ENCODE data around the gene EFCAB6.

Gene EFCAB6

GRCh38 chr22:43714104-43714503 lies 98.0 kb downstream of the EFCAB6 start:
- peaks cover 2% of the 10 kb centered on the region for H3K36me3 ChIP-seq (ENCODE audit: control insufficient read depth, insufficient read depth, low read length, severe bottlenecking)
- no peak for DNase-seq (ENCODE audit: low read depth)

GRCh38 chr22:43711681-43712080 lies 100.4 kb downstream of the EFCAB6 start:
- Histone ChIP-seq H3K36me3 (ENCODE audit: control insufficient read depth, insufficient read depth, low read length, severe bottlenecking) (peaks cover 2% of the 10 kb centered on the region), H3K9ac (ENCODE audit: low read length) (no peak overlapping the region), H3K4me3 (ENCODE audit: low read length) (no peak overlapping the region), H3K4me1 (ENCODE audit: control insufficient read depth, insufficient read depth, low read length) (no peaks in the 10 kb centered on the region), H3K9me3 (ENCODE audit: control insufficient read depth, low read length) (no peaks in the 10 kb centered on the region), H3K27me3 (replicated peaks; ENCODE audit: control insufficient read depth, insufficient read depth, low read length) (no peaks in the 10 kb centered on the region)
- DNase-seq (ENCODE audit: low read depth), result no peak

More at GRCh38 chr22:43714104-43714503, 98.0 kb downstream of the EFCAB6 start:
- Histone ChIP-seq H3K27me3 (replicated peaks; ENCODE audit: control insufficient read depth, insufficient read depth, low read length) (no peaks in the 10 kb centered on the region), H3K4me3 (ENCODE audit: low read length) (no peak overlapping the region), H3K9ac (ENCODE audit: low read length) (no peak overlapping the region), H3K4me1 (ENCODE audit: control insufficient read depth, insufficient read depth, low read length) (no peaks in the 10 kb centered on the region), H3K9me3 (ENCODE audit: control insufficient read depth, low read length) (no peaks in the 10 kb centered on the region)

- H3K4me3 ChIP-seq (ENCODE audit: low read length), result no peak overlapping the region
- no peaks in the 10 kb centered on the region for H3K36me3 ChIP-seq (ENCODE audit: control insufficient read depth, insufficient read depth, low read length, severe bottlenecking)
Measured at GRCh38 chr22:43707648-43708047, 104.5 kb downstream of the EFCAB6 start.

GRCh38 chr22:43706571-43707328 lies 105.4 kb downstream of the EFCAB6 start:
- Histone ChIP-seq H3K4me3 (ENCODE audit: low read length) (no peak overlapping the region), H3K27me3 (replicated peaks; ENCODE audit: control insufficient read depth, insufficient read depth, low read length) (no peaks in the 10 kb centered on the region), H3K4me1 (ENCODE audit: control insufficient read depth, insufficient read depth, low read length) (no peaks in the 10 kb centered on the region), H3K36me3 (ENCODE audit: control insufficient read depth, insufficient read depth, low read length, severe bottlenecking) (no peaks in the 10 kb centered on the region), H3K9ac (ENCODE audit: low read length) (no peak overlapping the region), H3K9me3 (ENCODE audit: control insufficient read depth, low read length) (peaks cover 13% of the 10 kb centered on the region)
- DNase-seq (ENCODE audit: low read depth), result no peak

More at GRCh38 chr22:43707648-43708047, 104.5 kb downstream of the EFCAB6 start:
- Histone ChIP-seq H3K27me3 (replicated peaks; ENCODE audit: control insufficient read depth, insufficient read depth, low read length) (no peaks in the 10 kb centered on the region), H3K4me1 (ENCODE audit: control insufficient read depth, insufficient read depth, low read length) (no peaks in the 10 kb centered on the region), H3K9ac (ENCODE audit: low read length) (no peak overlapping the region), H3K9me3 (ENCODE audit: control insufficient read depth, low read length) (peaks cover 13% of the 10 kb centered on the region)
- peak; percentile 7 for DNase-seq (ENCODE audit: low read depth)

- no peaks in the 10 kb centered on the region for H3K4me1 ChIP-seq (ENCODE audit: control insufficient read depth, insufficient read depth, low read length)
- no peaks in the 10 kb centered on the region for H3K27me3 ChIP-seq (replicated peaks; ENCODE audit: control insufficient read depth, insufficient read depth, low read length)
- H3K9me3 ChIP-seq (ENCODE audit: control insufficient read depth, low read length), result peaks cover 13% of the 10 kb centered on the region
- no peak overlapping the region for H3K4me3 ChIP-seq (ENCODE audit: low read length)
- DNase-seq (ENCODE audit: low read depth), result no peak
- no peaks in the 10 kb centered on the region for H3K36me3 ChIP-seq (ENCODE audit: control insufficient read depth, insufficient read depth, low read length, severe bottlenecking)
- no peak overlapping the region for H3K9ac ChIP-seq (ENCODE audit: low read length)
Measured at GRCh38 chr22:43706151-43706550, 106.0 kb downstream of the EFCAB6 start.

GRCh38 chr22:43704051-43704450 lies 108.1 kb downstream of the EFCAB6 start:
- no peaks in the 10 kb centered on the region for H3K36me3 ChIP-seq (ENCODE audit: control insufficient read depth, insufficient read depth, low read length, severe bottlenecking)

GRCh38 chr22:43698403-43698802 lies 113.7 kb downstream of the EFCAB6 start:
- Histone ChIP-seq H3K9me3 (ENCODE audit: control insufficient read depth, low read length) (no peaks in the 10 kb centered on the region), H3K36me3 (ENCODE audit: control insufficient read depth, insufficient read depth, low read length, severe bottlenecking) (no peaks in the 10 kb centered on the region), H3K27me3 (replicated peaks; ENCODE audit: control insufficient read depth, insufficient read depth, low read length) (no peaks in the 10 kb centered on the region), H3K9ac (ENCODE audit: low read length) (no peak overlapping the region), H3K4me1 (ENCODE audit: control insufficient read depth, insufficient read depth, low read length) (no peaks in the 10 kb centered on the region), H3K4me3 (ENCODE audit: low read length) (no peak overlapping the region)
- no peak for DNase-seq (ENCODE audit: low read depth)

More at GRCh38 chr22:43704051-43704450, 108.1 kb downstream of the EFCAB6 start:
- no peaks in the 10 kb centered on the region for H3K27me3 ChIP-seq (replicated peaks; ENCODE audit: control insufficient read depth, insufficient read depth, low read length)
- no peaks in the 10 kb centered on the region for H3K4me1 ChIP-seq (ENCODE audit: control insufficient read depth, insufficient read depth, low read length)
- H3K9ac ChIP-seq (ENCODE audit: low read length), result no peak overlapping the region
- no peak overlapping the region for H3K4me3 ChIP-seq (ENCODE audit: low read length)
- peaks cover 13% of the 10 kb centered on the region for H3K9me3 ChIP-seq (ENCODE audit: control insufficient read depth, low read length)
- DNase-seq (ENCODE audit: low read depth), result no peak

GRCh38 chr22:43697894-43698293 lies 114.2 kb downstream of the EFCAB6 start:
- H3K27me3 ChIP-seq (replicated peaks; ENCODE audit: control insufficient read depth, insufficient read depth, low read length), result no peaks in the 10 kb centered on the region
- H3K36me3 ChIP-seq (ENCODE audit: control insufficient read depth, insufficient read depth, low read length, severe bottlenecking), result no peaks in the 10 kb centered on the region
- DNase-seq (ENCODE audit: low read depth), result no peak
- no peak overlapping the region for H3K9ac ChIP-seq (ENCODE audit: low read length)
- no peaks in the 10 kb centered on the region for H3K4me1 ChIP-seq (ENCODE audit: control insufficient read depth, insufficient read depth, low read length)
- H3K9me3 ChIP-seq (ENCODE audit: control insufficient read depth, low read length), result no peaks in the 10 kb centered on the region
- no peak overlapping the region for H3K4me3 ChIP-seq (ENCODE audit: low read length)

- Histone ChIP-seq H3K27me3 (replicated peaks; ENCODE audit: control insufficient read depth, insufficient read depth, low read length) (no peaks in the 10 kb centered on the region), H3K4me3 (ENCODE audit: low read length) (no peak overlapping the region), H3K9ac (ENCODE audit: low read length) (no peak overlapping the region), H3K9me3 (ENCODE audit: control insufficient read depth, low read length) (no peaks in the 10 kb centered on the region), H3K36me3 (ENCODE audit: control insufficient read depth, insufficient read depth, low read length, severe bottlenecking) (no peaks in the 10 kb centered on the region), H3K4me1 (ENCODE audit: control insufficient read depth, insufficient read depth, low read length) (no peaks in the 10 kb centered on the region)
- DNase-seq (ENCODE audit: low read depth), result no peak
Measured at GRCh38 chr22:43693249-43693648, 118.9 kb downstream of the EFCAB6 start.

GRCh38 chr22:43689356-43689755 lies 122.7 kb downstream of the EFCAB6 start:
- DNase-seq (ENCODE audit: low read depth), result no peak
- Histone ChIP-seq H3K4me3 (ENCODE audit: low read length) (no peak overlapping the region), H3K9ac (ENCODE audit: low read length) (no peak overlapping the region), H3K4me1 (ENCODE audit: control insufficient read depth, insufficient read depth, low read length) (no peaks in the 10 kb centered on the region), H3K27me3 (replicated peaks; ENCODE audit: control insufficient read depth, insufficient read depth, low read length) (no peaks in the 10 kb centered on the region), H3K36me3 (ENCODE audit: control insufficient read depth, insufficient read depth, low read length, severe bottlenecking) (no peaks in the 10 kb centered on the region), H3K9me3 (ENCODE audit: control insufficient read depth, low read length) (no peaks in the 10 kb centered on the region)

GRCh38 chr22:43682851-43683250 lies 129.3 kb downstream of the EFCAB6 start:
- DNase-seq (ENCODE audit: low read depth), result no peak
- H3K9ac ChIP-seq (ENCODE audit: low read length), result no peak overlapping the region
- H3K27me3 ChIP-seq (replicated peaks; ENCODE audit: control insufficient read depth, insufficient read depth, low read length), result no peaks in the 10 kb centered on the region
- H3K4me1 ChIP-seq (ENCODE audit: control insufficient read depth, insufficient read depth, low read length), result no peaks in the 10 kb centered on the region
- H3K36me3 ChIP-seq (ENCODE audit: control insufficient read depth, insufficient read depth, low read length, severe bottlenecking), result no peaks in the 10 kb centered on the region
- no peak overlapping the region for H3K4me3 ChIP-seq (ENCODE audit: low read length)
- H3K9me3 ChIP-seq (ENCODE audit: control insufficient read depth, low read length), result peaks cover 8% of the 10 kb centered on the region

Measured in adipocyte (in vitro differentiated cells).